Neuronal stem cell (in vitro differentiated cells): ENCODE measurements around the gene RNF123.

Source experiments
- DNase-seq: peaks from one replicate; pipeline ENCODE4 v3.0.0-alpha.2; 2013; ENCODE audit warnings: low spot score
- H2AFZ ChIP-seq: one replicate; pipeline ENCODE4 v1.6.1; 2013; ENCODE audit warnings: mild to moderate bottlenecking, low read length, inconsistent platforms
- H2AK5ac ChIP-seq: 2 replicates; pipeline ENCODE4 v1.6.1; 2013; ENCODE audit warnings: low read depth, mild to moderate bottlenecking, inconsistent platforms, low read length, moderate library complexity, mixed read lengths
- H2BK120ac ChIP-seq: 2 replicates; pipeline ENCODE4 v1.6.1; 2013; ENCODE audit warnings: low read depth, mild to moderate bottlenecking, inconsistent platforms, low read length, moderate library complexity, mixed read lengths
- H2BK12ac ChIP-seq: one replicate; pipeline ENCODE4 v1.6.1; 2013; ENCODE audit warnings: low read length, inconsistent platforms
- H2BK15ac ChIP-seq: 2 replicates; pipeline ENCODE4 v1.6.1; 2013; ENCODE audit warnings: mild to moderate bottlenecking, low read length, inconsistent platforms, mixed read lengths
- H2BK5ac ChIP-seq: one replicate; pipeline ENCODE4 v1.6.1; 2013; ENCODE audit warnings: inconsistent platforms, mild to moderate bottlenecking, low read length, moderate library complexity
- H3K14ac ChIP-seq: one replicate; pipeline ENCODE4 v1.6.1; 2013; ENCODE audit warnings: low read length, inconsistent platforms
- H3K18ac ChIP-seq: 2 replicates; pipeline ENCODE4 v1.6.1; 2013; ENCODE audit warnings: low read length, inconsistent platforms
- H3K23ac ChIP-seq: 2 replicates; pipeline ENCODE4 v1.6.1; 2013; ENCODE audit warnings: low read depth, mild to moderate bottlenecking, mixed read lengths, low read length, inconsistent platforms; ENCODE audit not compliant: poor library complexity
- H3K27ac ChIP-seq: replicated peaks from 3 replicates; pipeline ENCODE4 v1.5.1; 2013; ENCODE audit warnings: low read length, inconsistent platforms
- H3K27me3 ChIP-seq, 3 experiments: 2 replicates each; pipeline ENCODE4 v1.6.1; 2013; ENCODE audit warnings: low read length in 3 of 3, mild to moderate bottlenecking in 2 of 3, inconsistent platforms in 1 of 3, low read depth in 1 of 3, mixed read lengths in 1 of 3, moderate library complexity in 1 of 3; ENCODE audit not compliant: control insufficient read depth in 3 of 3, insufficient read depth in 3 of 3
- H3K36me3 ChIP-seq, 2 donors: replicated peaks in 1 of 2; 2 replicates each; pipeline ENCODE4 v1.6.1; 2013; ENCODE audit warnings: low read length in 2 of 2; ENCODE audit not compliant: control insufficient read depth in 2 of 2, insufficient read depth in 2 of 2
- H3K4ac ChIP-seq: 2 replicates; pipeline ENCODE4 v1.6.1; 2013; ENCODE audit warnings: inconsistent platforms, mild to moderate bottlenecking, low read length, moderate library complexity
- H3K4me1 ChIP-seq, 2 donors: 1 replicate in 1 of 2; 2 replicates in 1 of 2; pipeline ENCODE4 v1.6.1; 2013; ENCODE audit warnings: low read length in 2 of 2, low read depth in 1 of 2; ENCODE audit not compliant: control insufficient read depth in 2 of 2, insufficient read depth in 1 of 2
- H3K4me2 ChIP-seq: one replicate; pipeline ENCODE4 v1.6.1; 2013; ENCODE audit warnings: mild to moderate bottlenecking, low read length, inconsistent platforms; ENCODE audit not compliant: insufficient read depth, poor library complexity, severe bottlenecking
- H3K4me3 ChIP-seq, 2 donors: 2 replicates each; pipeline ENCODE4 v1.5.1; 2013; ENCODE audit warnings: low read length in 2 of 2, mild to moderate bottlenecking in 2 of 2, inconsistent platforms in 1 of 2, moderate library complexity in 1 of 2
- H3K79me1 ChIP-seq: one replicate; pipeline ENCODE4 v1.6.1; 2013; ENCODE audit warnings: low read depth, mild to moderate bottlenecking, inconsistent platforms, low read length, moderate library complexity
- H3K9ac ChIP-seq: one replicate; pipeline ENCODE4 v1.6.1; 2013; ENCODE audit warnings: mild to moderate bottlenecking, low read depth, low read length, inconsistent platforms; ENCODE audit not compliant: poor library complexity
- H3K9me3 ChIP-seq, 2 donors: replicated peaks in 1 of 2; 2 replicates each; pipeline versions ENCODE3 to v1.6.1; 2013; ENCODE audit warnings: low read length in 2 of 2, mild to moderate bottlenecking in 2 of 2, inconsistent platforms in 1 of 2, low read depth in 1 of 2, mixed read lengths in 1 of 2, moderate library complexity in 1 of 2; ENCODE audit not compliant: control insufficient read depth in 2 of 2, insufficient read depth in 1 of 2
- H4K8ac ChIP-seq: one replicate; pipeline ENCODE4 v1.6.1; 2013; ENCODE audit warnings: low read depth, mild to moderate bottlenecking, inconsistent platforms, low read length, moderate library complexity
- H4K91ac ChIP-seq: one replicate; pipeline ENCODE4 v1.6.1; 2013; ENCODE audit warnings: low read length, low read depth, mild to moderate bottlenecking, inconsistent platforms; ENCODE audit not compliant: poor library complexity
- WGBS, 2 donors: extraction: QIAGEN DNeasy Blood & Tissue Kit; methylation state at CpG; one replicate each; pipeline ENCODE4 v1.1.7; 2013; ENCODE audit warnings: missing lambda C conversion rate in 2 of 2, mixed read lengths in 1 of 2; ENCODE audit not compliant: insufficient read length in 2 of 2, insufficient replicate concordance in 1 of 2; ENCODE audit errors: extremely low coverage in 2 of 2; 5-methylcytosine and 5-hydroxymethylcytosine counted together

The RNF123 gene

GRCh38 chr3:49759226-49759625 lies 69.9 kb downstream of the RNF123 start:
- H3K4ac ChIP-seq = no peak overlapping the region
- H3K36me3 ChIP-seq = peaks cover 0 to 20% of the 10 kb centered on the region in 2 donors
- H2BK5ac ChIP-seq = no peak overlapping the region
- no peak overlapping the region for H2BK120ac ChIP-seq
- no peak overlapping the region for H3K23ac ChIP-seq
- no CpG with 5 or more reads among the region's 1 CpG for WGBS, 2 donors
- H3K18ac ChIP-seq = no peak overlapping the region
- no peak overlapping the region for H3K9ac ChIP-seq
- no peak for DNase-seq
- no peak overlapping the region for H2AK5ac ChIP-seq
- H2AFZ ChIP-seq = no peak overlapping the region
- no peak overlapping the region for H4K8ac ChIP-seq
- H3K14ac ChIP-seq = no peak overlapping the region
- H4K91ac ChIP-seq = no peak overlapping the region
- H3K4me1 ChIP-seq = no peaks in the 10 kb centered on the region
- no peak overlapping the region for H3K4me3 ChIP-seq
- no peak overlapping the region for H3K4me2 ChIP-seq
- no peak overlapping the region for H3K27ac ChIP-seq
- H3K79me1 ChIP-seq = no peaks in the 10 kb centered on the region
- H3K27me3 ChIP-seq = no peaks in the 10 kb centered on the region
- no peak overlapping the region for H2BK15ac ChIP-seq
- no peak overlapping the region for H2BK12ac ChIP-seq
- H3K9me3 ChIP-seq = no peaks in the 10 kb centered on the region

DNA sequence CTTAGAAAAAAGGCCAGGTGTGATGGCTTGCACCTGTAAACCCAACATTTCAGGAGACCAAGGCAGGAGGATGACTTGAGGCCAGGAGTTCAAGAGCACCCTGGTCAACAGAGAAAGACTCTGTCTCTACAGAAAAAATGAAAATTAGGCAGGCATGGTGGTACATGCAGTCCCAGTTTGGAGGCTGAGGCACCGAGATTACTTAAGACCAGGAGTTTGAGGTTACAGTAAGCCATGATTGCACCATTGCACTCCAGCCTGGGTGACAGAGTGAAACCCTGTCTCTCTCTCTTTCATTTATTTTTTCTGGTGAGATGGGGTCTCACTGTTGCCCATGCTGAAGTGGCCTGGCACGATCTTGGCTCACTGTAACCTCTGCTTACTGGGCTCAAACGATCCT lies 72.3 kb downstream of the RNF123 start:
- H2BK5ac ChIP-seq = no peak overlapping the region
- H3K9me3 ChIP-seq = peaks cover 0 to 3% of the 10 kb centered on the region in 2 donors
- H3K18ac ChIP-seq = no peak overlapping the region
- H3K36me3 ChIP-seq = peaks cover 0 to 26% of the 10 kb centered on the region in 2 donors
- H3K27ac ChIP-seq = no peak overlapping the region
- no peak overlapping the region for H2BK120ac ChIP-seq
- no peak overlapping the region for H2BK12ac ChIP-seq
- H3K14ac ChIP-seq = no peak overlapping the region
- H3K27me3 ChIP-seq = no peaks in the 10 kb centered on the region
- H3K4me2 ChIP-seq = no peak overlapping the region
- H3K4ac ChIP-seq = no peak overlapping the region
- no peak overlapping the region for H2BK15ac ChIP-seq
- no CpG with 5 or more reads among the region's 3 CpGs for WGBS, 2 donors
- H3K4me1 ChIP-seq = no peaks in the 10 kb centered on the region
- H3K9ac ChIP-seq = no peak overlapping the region
- H4K8ac ChIP-seq = no peak overlapping the region
- H2AFZ ChIP-seq = no peak overlapping the region
- no peak overlapping the region for H2AK5ac ChIP-seq
- H3K4me3 ChIP-seq = no peak overlapping the region
- H3K23ac ChIP-seq = no peak overlapping the region
- H3K79me1 ChIP-seq = no peaks in the 10 kb centered on the region
- no peak for DNase-seq
- no peak overlapping the region for H4K91ac ChIP-seq

- Histone ChIP-seq H2AFZ (no peak overlapping the region), H3K27ac (no peak overlapping the region), H3K9ac (no peak overlapping the region), H2BK5ac (no peak overlapping the region), H3K79me1 (no peaks in the 10 kb centered on the region), H3K14ac (no peak overlapping the region), H3K23ac (no peak overlapping the region), H3K18ac (no peak overlapping the region), H3K4me2 (no peak overlapping the region), H2BK120ac (no peak overlapping the region), H3K4ac (no peak overlapping the region), H4K91ac (no peak overlapping the region), H3K9me3 (peaks cover 0 to 3% of the 10 kb centered on the region in 2 donors), H3K27me3 (no peaks in the 10 kb centered on the region), H4K8ac (no peak overlapping the region), H3K4me1 (no peaks in the 10 kb centered on the region), H2BK12ac (no peak overlapping the region), H3K36me3 (peaks cover 0 to 26% of the 10 kb centered on the region in 2 donors), H2BK15ac (no peak overlapping the region), H3K4me3 (no peak overlapping the region), H2AK5ac (no peak overlapping the region)
- WGBS, 2 donors = no CpG with 5 or more reads among the region's 4 CpGs
- DNase-seq = no peak
These were observed 74.6 kb downstream of the RNF123 start for GRCh38 chr3:49763981-49764380.

DNA sequence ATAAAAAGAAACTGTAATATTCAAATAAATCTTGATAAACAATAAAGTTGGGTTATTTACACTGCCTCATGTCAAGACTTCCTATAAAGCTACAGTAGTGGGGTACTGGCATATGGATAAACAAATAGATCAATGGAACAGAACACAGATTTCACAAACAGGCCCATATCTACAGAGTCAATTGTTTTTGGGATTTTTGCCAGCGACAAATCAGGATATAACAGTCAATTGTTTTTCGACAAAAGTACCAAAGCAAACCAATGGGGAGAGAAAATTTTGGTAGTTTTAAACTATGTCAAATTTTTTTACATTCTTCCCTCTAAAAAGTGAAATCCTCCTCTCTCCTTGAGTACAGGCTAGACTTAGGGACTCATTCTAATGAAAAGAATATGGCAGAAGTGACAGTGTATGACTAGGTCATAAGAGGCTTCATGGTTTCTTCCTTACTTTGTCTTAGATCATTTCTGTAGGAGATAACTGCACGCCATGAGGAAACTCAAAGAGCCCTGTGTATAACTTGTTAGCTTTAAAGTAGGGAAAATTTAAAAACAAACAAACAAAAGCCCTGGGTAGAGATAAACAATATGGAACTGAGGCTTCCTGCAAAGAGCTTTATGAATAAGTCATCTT lies 80.0 kb downstream of the RNF123 start:
- no peak overlapping the region for H3K4me2 ChIP-seq
- H3K18ac ChIP-seq = no peak overlapping the region
- WGBS, 2 donors = no CpG with 5 or more reads among the region's 3 CpGs
- H2BK120ac ChIP-seq = no peak overlapping the region
- H2AFZ ChIP-seq = no peak overlapping the region
- H4K8ac ChIP-seq = no peak overlapping the region
- no peak overlapping the region for H2BK12ac ChIP-seq
- no peak for DNase-seq
- no peaks in the 10 kb centered on the region for H3K27me3 ChIP-seq
- peaks cover 3% of the 10 kb centered on the region for H3K79me1 ChIP-seq
- no peak overlapping the region for H3K27ac ChIP-seq
- H3K4ac ChIP-seq = no peak overlapping the region
- H3K36me3 ChIP-seq = peaks cover 0 to 35% of the 10 kb centered on the region in 2 donors
- no peak overlapping the region for H3K4me3 ChIP-seq
- no peaks in the 10 kb centered on the region for H3K4me1 ChIP-seq
- H4K91ac ChIP-seq = no peak overlapping the region
- H2AK5ac ChIP-seq = no peak overlapping the region
- no peak overlapping the region for H3K14ac ChIP-seq
- H2BK5ac ChIP-seq = no peak overlapping the region
- peaks cover 0 to 3% of the 10 kb centered on the region in 2 donors for H3K9me3 ChIP-seq
- no peak overlapping the region for H3K9ac ChIP-seq
- no peak overlapping the region for H3K23ac ChIP-seq
- H2BK15ac ChIP-seq = no peak overlapping the region
